Endothelial cell of umbilical vein (primary cell): Measurements from ENCODE around the gene ZNF709. TPM values are rescaled to one million over a fixed set of nuclear protein-coding genes. Genes with fewer than 3 reads are reported as not detected.

Experiments
- Bru-seq: library from RNA; stranded (reverse); fragments of 400-500 nt; gene quantifications from one replicate; lab custom pipeline; 2021; lab: Mats Ljungman, UMichigan
- BruChase-seq, 2 experiments: library from RNA; stranded (reverse); fragments of 400-500 nt; gene quantifications; one replicate each; lab custom pipeline; 2021; lab: Mats Ljungman, UMichigan
- BruUV-seq: library from RNA; stranded (reverse); fragments of 400-500 nt; replicated peaks from 2 replicates; lab custom pipeline; 2021; lab: Mats Ljungman, UMichigan
- CTCF ChIA-PET: fragments of 300-600, 350-600 bp; sonication (Branson Sonifier 250); formaldehyde crosslinking; loops from one replicate; lab custom pipeline; 2021; ENCODE audit warnings: antibody characterized with exemption, inconsistent platforms; lab: Charles Lee
- POLR2A ChIA-PET: fragments of 300-600, 350-600 bp; sonication (Branson Sonifier 250); formaldehyde crosslinking; loops from one replicate; lab custom pipeline; 2021; ENCODE audit warnings: antibody characterized with exemption, inconsistent platforms; lab: Charles Lee
- DNase-seq: peaks from one replicate; pipeline ENCODE4 v3.0.0-alpha.2; 2011; ENCODE audit warnings: low read depth, low spot score
- FAIRE-seq: peaks from 2 replicates; lab custom pipeline; 2011; peaks lifted over from hg19 to GRCh38; lab: Jason Lieb, UNC
- H2AFZ ChIP-seq: 2 replicates; pipeline ENCODE4 v1.6.0; 2012; ENCODE audit warnings: low read depth, low read length, control low read depth, inconsistent platforms
- H3K27ac ChIP-seq: 2 replicates; pipeline ENCODE4 v1.5.1; 2011; ENCODE audit warnings: low read depth, mild to moderate bottlenecking, control low read depth, low read length, moderate library complexity; ENCODE audit not compliant: insufficient read depth
- H3K27me3 ChIP-seq, 2 experiments: 2 replicates each; pipeline versions ENCODE4 v1.6.0 to v1.6.1; 2011; ENCODE audit warnings: low read length in 2 of 2, mixed read lengths in 1 of 2; ENCODE audit not compliant: control insufficient read depth in 2 of 2, insufficient read depth in 2 of 2
- H3K36me3 ChIP-seq, 2 experiments: 2 replicates in 1 of 2; 3 replicates in 1 of 2; pipeline ENCODE4 v1.5.1; 2011; ENCODE audit warnings: low read length in 2 of 2, mild to moderate bottlenecking in 1 of 2, moderate library complexity in 1 of 2; ENCODE audit not compliant: control insufficient read depth in 2 of 2, insufficient read depth in 2 of 2; ENCODE audit errors: extremely low read depth in 1 of 2
- H3K4me1 ChIP-seq: 3 replicates; pipeline ENCODE4 v1.5.1; 2011; ENCODE audit warnings: mild to moderate bottlenecking, low read length; ENCODE audit not compliant: control insufficient read depth, insufficient read depth; ENCODE audit errors: extremely low read depth
- H3K4me2 ChIP-seq: 2 replicates; pipeline ENCODE4 v1.6.1; 2011; ENCODE audit warnings: low read length, control low read depth, mixed read lengths; ENCODE audit not compliant: insufficient read depth
- H3K4me3 ChIP-seq, 3 experiments: fragments of 200-600 bp in 1 of 3; sonication (generic), shearing (Covaris generic) in 1 of 3; replicated peaks in 1 of 3; 2 replicates each; pipeline ENCODE4 v1.5.1; 2011 to 2016; ENCODE audit warnings: control low read depth in 3 of 3, low read length in 3 of 3, mild to moderate bottlenecking in 2 of 3, inconsistent platforms in 1 of 3, low read depth in 1 of 3, moderate library complexity in 1 of 3; ENCODE audit not compliant: insufficient read depth in 1 of 3
- H3K79me2 ChIP-seq: 2 replicates; pipeline ENCODE4 v1.6.0; 2012; ENCODE audit warnings: low read length, inconsistent platforms; ENCODE audit not compliant: control insufficient read depth, insufficient read depth
- H3K9ac ChIP-seq: replicated peaks from 2 replicates; pipeline ENCODE3; 2011; ENCODE audit warnings: low read length, control low read depth; ENCODE audit not compliant: insufficient read depth; ENCODE audit errors: extremely low read depth
- H3K9me1 ChIP-seq: replicated peaks from 3 replicates; pipeline ENCODE4 v1.6.0; 2011; ENCODE audit warnings: mild to moderate bottlenecking, low read length; ENCODE audit not compliant: control insufficient read depth, insufficient read depth; ENCODE audit errors: extremely low read depth
- H3K9me3 ChIP-seq: replicated peaks from 2 replicates; pipeline ENCODE4 v1.5.1; 2012; ENCODE audit warnings: low read length, inconsistent platforms; ENCODE audit not compliant: control insufficient read depth, insufficient read depth
- H4K20me1 ChIP-seq: replicated peaks from 2 replicates; pipeline ENCODE3; 2011; ENCODE audit warnings: mild to moderate bottlenecking, low read length; ENCODE audit not compliant: control insufficient read depth, insufficient read depth; ENCODE audit errors: extremely low read depth
- EZH2 ChIP-seq: IDR thresholded peaks from 2 replicates; pipeline ENCODE4 v1.6.1; 2012; ENCODE audit warnings: borderline replicate concordance, low read depth, mild to moderate bottlenecking, moderate library complexity, low read length, inconsistent platforms; ENCODE audit not compliant: severe bottlenecking
- GATA2 ChIP-seq: IDR thresholded peaks from 2 replicates; pipeline ENCODE4 v1.7.0; 2011; ENCODE audit warnings: low read depth, mild to moderate bottlenecking, moderate library complexity, mixed read lengths, low read length; ENCODE audit not compliant: insufficient read length, insufficient read depth
- POLR2A ChIP-seq: IDR thresholded peaks from 2 replicates; pipeline ENCODE4 v1.6.1; 2012; ENCODE audit warnings: low read depth, mild to moderate bottlenecking, control low read depth, low read length
- POLR2AphosphoS5 ChIP-seq: IDR thresholded peaks from 2 replicates; pipeline ENCODE4 v1.6.1; 2012; ENCODE audit warnings: low read depth, mild to moderate bottlenecking, control low read depth, low read length, moderate library complexity; ENCODE audit not compliant: insufficient read depth
- dilution Hi-C: fragments of 300-500 bp; cut with MboI; formaldehyde crosslinking; loops from one replicate; pipeline ENCODE4 v1.15.0; 2019; ENCODE audit warnings: low sequenced_read_pairs; ENCODE audit not compliant: extremely low pct_ligation_motif_present
- intact Hi-C: fragments of 100-400 bp; cut with micrococcal nuclease; formaldehyde crosslinking; loops from one replicate; pipeline ENCODE4 v1.10.0; 2022
- long read RNA-seq: library from polyadenylated mRNA; stranded (forward); transcript quantifications from one replicate; pipeline ENCODE4 v2.0.0, GENCODE V29; 2021
- polyA minus RNA-seq, 3 experiments: library from RNA; depleted of rRNA, polyadenylated mRNA; stranded (reverse); fragments of >200 nt; gene quantifications; 1 replicate in 1 of 3; 2 replicates in 2 of 3; pipeline ENCODE4 v1.2.3, GENCODE V29; 2011
- polyA plus RNA-seq, 4 experiments: library from polyadenylated mRNA; depleted of rRNA in 3 of 4; stranded (reverse) in 3 of 4; unstranded in 1 of 4; fragments of >200 nt; gene quantifications; 2 replicates each; pipeline versions ENCODE4 v1.2.1 to v1.2.3, GENCODE V29; 2011 to 2012; ENCODE audit warnings: missing spikeins in 1 of 4
- total RNA-seq: library from RNA; stranded (reverse); gene quantifications from 2 replicates; pipeline ENCODE4 v1.2.3, GENCODE V29; 2021
- TF ChIP-seq, protein P1 (sequence below): IDR thresholded peaks from 2 replicates; pipeline ENCODE4 v1.6.1; 2011; ENCODE audit not compliant: insufficient read depth, insufficient read length

ZNF709 gene
- total RNA-seq, result 1.4 and 1.8 TPM in 2 replicates
- polyA plus RNA-seq, result 0.65 and 1.0 TPM in 2 replicates
- 0.59 and 0.62 TPM in 2 replicates for polyA plus RNA-seq (2011; cell fraction: cytosol; rRNA removed)
- polyA plus RNA-seq (2011; cell fraction: nucleus; rRNA removed), result 0.76 and 1.3 TPM in 2 replicates
- polyA plus RNA-seq (2012), result 0.23 and 0.36 TPM in 2 replicates
- polyA minus RNA-seq, result 1.5 and 1.7 TPM in 2 replicates
- not detected for polyA minus RNA-seq (2011; cell fraction: cytosol; rRNA and poly(A)+ RNA removed)
- polyA minus RNA-seq (2011; cell fraction: nucleus; rRNA and poly(A)+ RNA removed), result 1.7 and 1.9 TPM in 2 replicates
- percentile 46 among the genes with signal in this experiment for Bru-seq, nascent RNA
- BruChase-seq, experiment 1, labeled RNA remaining after a 6-hour chase, result percentile 55 among the genes with signal in this experiment
- BruChase-seq, experiment 2, labeled RNA remaining after a 2-hour chase, result percentile 54 among the genes with signal in this experiment
- long read RNA-seq, result 0 reads

DNA sequence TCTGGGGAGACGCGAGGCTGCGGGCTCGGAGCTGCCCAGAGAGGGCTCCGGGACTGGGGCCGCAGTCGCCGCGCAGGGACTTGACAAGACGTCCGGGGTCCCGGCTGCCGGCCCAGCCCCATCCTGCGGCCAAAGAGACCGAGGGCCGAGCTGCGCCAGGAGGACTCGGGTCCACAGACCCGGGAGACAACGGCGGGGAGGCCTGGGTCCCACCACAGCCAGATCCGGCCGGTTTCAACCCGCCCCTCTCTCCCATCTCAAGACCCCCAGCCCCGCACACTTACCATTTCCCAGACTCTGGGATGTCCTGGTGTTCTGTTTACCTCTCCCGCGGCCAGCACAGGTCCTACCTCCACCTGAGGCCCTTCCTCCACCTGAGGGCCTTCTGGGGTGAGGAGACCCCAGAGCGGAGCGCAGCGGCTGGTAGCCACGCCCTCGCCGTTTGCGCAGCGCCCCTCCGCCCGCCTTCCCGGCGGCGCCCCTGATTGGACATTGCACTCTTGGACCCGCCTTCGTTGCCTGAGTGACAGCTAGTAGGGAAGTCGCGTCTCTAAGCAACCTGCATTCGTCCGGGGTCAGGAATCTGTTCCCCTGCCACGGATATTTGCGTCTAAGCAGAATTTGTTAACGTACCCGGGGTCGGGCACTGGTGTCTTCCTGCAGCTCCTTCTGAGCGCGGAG lies at the start of gene ZNF709:
Gene ZNF709, minus strand, starts transcription at position 446 of the 681 bp plus-strand sequence. Its CDS starts 159 bp downstream, at position 287.
- Histone ChIP-seq H3K4me3 (peak within 1 kb of the TSS; percentile 73 to 77 (median 74)), H3K9me1 (no peaks in the 10 kb centered on the region), H3K27ac (no peak within 1 kb of the TSS), H3K9ac (peak within 1 kb of the TSS; percentile 56), H3K4me2 (peak within 1 kb of the TSS; percentile 73), H3K27me3 (no peaks in the 10 kb centered on the region), H4K20me1 (no peaks in the 10 kb centered on the region), H3K4me1 (peaks cover 7% of the 10 kb centered on the region), H2AFZ (peak within 1 kb of the TSS; percentile 98), H3K79me2 (no peaks in the 10 kb centered on the region), H3K36me3 (no peaks in the 10 kb centered on the region), H3K9me3 (no peaks in the 10 kb centered on the region)
- no TSS peak for BruUV-seq
- peak; percentile 95 for DNase-seq
- FAIRE-seq, result peak; percentile 92
- POLR2A ChIA-PET, result no interaction called here
- intact Hi-C loops, result loop anchor here (1.0 to 5.0 kb wide), 3 partner anchors 44 to 83 kb away; partner anchors contain the start of genes ZNF564 and ZNF799
- CTCF ChIA-PET, result interaction anchor here (1.1 kb wide), 1 partner anchor 9 kb away, joined by 4 read pairs; no protein-coding TSS in a partner anchor
- TF ChIP-seq EZH2 (no peak), GATA2 (no peak), POLR2A (peak; percentile 42), POLR2AphosphoS5 (no peak)
- TF ChIP-seq, protein P1, sequence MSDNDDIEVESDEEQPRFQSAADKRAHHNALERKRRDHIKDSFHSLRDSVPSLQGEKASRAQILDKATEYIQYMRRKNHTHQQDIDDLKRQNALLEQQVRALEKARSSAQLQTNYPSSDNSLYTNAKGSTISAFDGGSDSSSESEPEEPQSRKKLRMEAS, result no peak
- dilution Hi-C loops, result no loop called here
